VCaP (cell line): Measurements from ENCODE around the gene MIPEP.

Experiments
- H3K27ac ChIP-seq: fragments of 450-650 bp; 2 replicates; pipeline ENCODE4 v1.5.1; 2017
- TF ChIP-seq, protein P1 (sequence below): fragments of 450-650 bp; conservative IDR thresholded peaks from 2 replicates; pipeline ENCODE4 v1.5.1; 2017; ENCODE audit warnings: mild to moderate bottlenecking, moderate library complexity

The MIPEP gene

DNA sequence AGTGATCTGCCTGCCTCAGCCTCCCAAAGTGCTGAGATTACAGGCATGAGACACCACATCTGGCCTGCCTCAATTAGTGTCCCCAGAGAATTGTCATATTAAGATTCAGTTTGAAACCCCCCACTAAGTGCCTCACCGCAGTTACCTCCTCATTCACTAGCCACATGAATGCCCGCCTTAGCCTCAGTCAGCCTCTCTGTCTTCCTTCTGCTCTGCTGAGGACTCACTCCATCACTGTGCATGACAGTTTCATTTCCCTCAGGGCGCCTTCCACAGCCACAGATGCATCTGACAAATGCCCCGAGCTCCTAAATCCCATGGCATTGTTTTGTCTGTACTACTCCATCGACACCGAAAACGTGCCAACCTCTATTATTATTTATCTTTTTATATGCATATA lies 23.3 kb downstream of the MIPEP start:
- TF ChIP-seq, protein P1, sequence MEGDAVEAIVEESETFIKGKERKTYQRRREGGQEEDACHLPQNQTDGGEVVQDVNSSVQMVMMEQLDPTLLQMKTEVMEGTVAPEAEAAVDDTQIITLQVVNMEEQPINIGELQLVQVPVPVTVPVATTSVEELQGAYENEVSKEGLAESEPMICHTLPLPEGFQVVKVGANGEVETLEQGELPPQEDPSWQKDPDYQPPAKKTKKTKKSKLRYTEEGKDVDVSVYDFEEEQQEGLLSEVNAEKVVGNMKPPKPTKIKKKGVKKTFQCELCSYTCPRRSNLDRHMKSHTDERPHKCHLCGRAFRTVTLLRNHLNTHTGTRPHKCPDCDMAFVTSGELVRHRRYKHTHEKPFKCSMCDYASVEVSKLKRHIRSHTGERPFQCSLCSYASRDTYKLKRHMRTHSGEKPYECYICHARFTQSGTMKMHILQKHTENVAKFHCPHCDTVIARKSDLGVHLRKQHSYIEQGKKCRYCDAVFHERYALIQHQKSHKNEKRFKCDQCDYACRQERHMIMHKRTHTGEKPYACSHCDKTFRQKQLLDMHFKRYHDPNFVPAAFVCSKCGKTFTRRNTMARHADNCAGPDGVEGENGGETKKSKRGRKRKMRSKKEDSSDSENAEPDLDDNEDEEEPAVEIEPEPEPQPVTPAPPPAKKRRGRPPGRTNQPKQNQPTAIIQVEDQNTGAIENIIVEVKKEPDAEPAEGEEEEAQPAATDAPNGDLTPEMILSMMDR, result no peak

DNA sequence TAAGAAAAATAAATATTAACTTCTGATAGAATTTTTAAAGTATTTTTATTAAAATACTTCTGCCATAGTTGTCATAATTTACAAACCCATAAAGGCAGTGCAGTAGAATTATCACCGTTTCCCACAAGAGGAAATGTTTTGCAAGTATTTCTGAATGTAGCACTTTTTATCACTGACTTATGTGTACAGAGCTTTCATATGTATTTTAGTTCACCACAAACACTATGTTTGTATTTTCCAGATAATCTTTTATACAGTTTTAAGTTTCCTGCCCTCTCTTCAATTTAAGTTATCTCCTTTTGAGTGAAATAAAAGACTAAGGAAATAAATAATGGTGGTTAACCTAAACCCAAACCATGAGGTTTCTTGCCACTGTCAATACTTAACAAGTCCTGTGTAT lies 24.2 kb downstream of the MIPEP start:
- TF ChIP-seq, protein P1, result no peak

More for the DNA sequence above, 23.3 kb downstream of the MIPEP start:
- no peak overlapping the region for H3K27ac ChIP-seq

DNA sequence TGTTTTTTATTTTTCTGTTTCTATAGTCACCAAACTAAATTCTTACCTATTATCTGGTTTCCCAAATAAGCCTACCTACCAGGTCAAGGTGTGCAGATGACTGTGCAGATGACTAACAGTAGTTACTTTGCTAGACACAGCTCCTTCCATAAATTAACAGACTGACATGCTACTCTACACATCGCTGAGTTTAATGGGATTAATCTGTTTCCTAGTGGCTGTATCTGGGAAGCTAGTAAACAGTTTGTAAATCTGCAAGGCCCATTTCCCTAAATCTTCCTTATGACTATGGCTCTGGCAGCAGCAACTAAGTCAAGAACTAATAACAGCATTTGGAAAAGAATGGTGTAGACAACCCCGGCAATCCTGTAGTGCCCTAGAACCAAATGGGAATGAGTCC lies 27.9 kb downstream of the MIPEP start:
- TF ChIP-seq, protein P1, result no peak

More for the DNA sequence above, 24.2 kb downstream of the MIPEP start:
- no peak overlapping the region for H3K27ac ChIP-seq

DNA sequence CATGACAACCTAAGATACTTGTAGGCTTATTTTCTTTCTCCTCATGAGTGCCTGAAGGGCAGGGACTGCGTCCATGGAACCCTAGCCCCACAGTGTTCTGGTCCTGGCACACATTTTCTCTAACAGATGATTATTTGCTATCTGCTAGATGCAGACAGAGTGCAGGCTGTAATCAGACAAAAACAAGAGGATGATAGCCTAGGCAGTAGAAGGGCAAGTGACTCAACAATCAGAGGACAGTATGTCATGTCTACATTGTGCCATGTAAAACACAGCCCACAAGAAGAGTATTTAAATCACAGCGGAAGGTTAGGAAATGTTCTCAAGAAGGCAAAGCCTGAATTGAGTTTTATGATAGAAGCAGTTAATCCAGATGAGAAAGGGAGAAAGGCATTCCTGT lies 29.3 kb downstream of the MIPEP start:
- TF ChIP-seq, protein P1, result no peak
- no peak overlapping the region for H3K27ac ChIP-seq

More for the DNA sequence above, 27.9 kb downstream of the MIPEP start:
- H3K27ac ChIP-seq, result no peak overlapping the region

DNA sequence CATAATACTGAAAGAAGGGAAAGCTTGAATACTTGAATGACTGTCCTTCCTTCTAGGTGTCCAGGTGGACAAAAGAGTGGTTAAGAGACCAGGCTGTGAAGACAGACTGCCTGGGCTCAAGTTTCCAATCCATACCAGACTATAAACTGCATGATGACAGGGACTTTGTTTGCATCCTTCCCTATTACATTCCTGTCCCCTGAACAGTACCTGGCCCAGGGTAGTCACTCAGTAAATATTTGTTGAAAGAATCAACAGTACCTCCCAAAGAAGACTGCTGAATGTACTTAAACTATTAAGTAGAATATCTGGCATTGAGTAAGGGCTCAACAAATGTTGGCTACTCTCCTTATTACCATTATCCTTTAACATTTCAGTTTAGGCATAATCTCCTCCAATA lies 29.7 kb downstream of the MIPEP start:
- TF ChIP-seq, protein P1, result no peak
- no peak overlapping the region for H3K27ac ChIP-seq

DNA sequence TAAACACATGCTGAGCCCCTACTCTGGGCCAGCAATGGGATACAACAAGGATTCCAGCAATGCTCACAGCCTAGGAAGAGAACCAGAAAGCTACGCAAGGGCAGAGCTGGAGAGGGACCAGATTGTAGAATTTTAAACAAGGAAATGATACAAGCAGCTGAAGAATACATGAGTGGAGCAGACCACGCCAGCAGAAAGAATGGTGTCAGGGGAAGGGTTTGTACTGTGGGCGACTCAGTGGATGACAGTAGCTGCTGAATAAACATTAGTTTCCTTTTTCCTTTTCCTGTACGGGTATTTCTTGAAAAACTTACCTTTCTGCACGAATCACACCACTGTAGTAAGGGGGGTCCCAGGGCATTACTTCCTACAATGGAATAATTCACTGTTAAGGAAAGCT lies 30.7 kb downstream of the MIPEP start:
- TF ChIP-seq, protein P1, result no peak
- no peak overlapping the region for H3K27ac ChIP-seq

DNA sequence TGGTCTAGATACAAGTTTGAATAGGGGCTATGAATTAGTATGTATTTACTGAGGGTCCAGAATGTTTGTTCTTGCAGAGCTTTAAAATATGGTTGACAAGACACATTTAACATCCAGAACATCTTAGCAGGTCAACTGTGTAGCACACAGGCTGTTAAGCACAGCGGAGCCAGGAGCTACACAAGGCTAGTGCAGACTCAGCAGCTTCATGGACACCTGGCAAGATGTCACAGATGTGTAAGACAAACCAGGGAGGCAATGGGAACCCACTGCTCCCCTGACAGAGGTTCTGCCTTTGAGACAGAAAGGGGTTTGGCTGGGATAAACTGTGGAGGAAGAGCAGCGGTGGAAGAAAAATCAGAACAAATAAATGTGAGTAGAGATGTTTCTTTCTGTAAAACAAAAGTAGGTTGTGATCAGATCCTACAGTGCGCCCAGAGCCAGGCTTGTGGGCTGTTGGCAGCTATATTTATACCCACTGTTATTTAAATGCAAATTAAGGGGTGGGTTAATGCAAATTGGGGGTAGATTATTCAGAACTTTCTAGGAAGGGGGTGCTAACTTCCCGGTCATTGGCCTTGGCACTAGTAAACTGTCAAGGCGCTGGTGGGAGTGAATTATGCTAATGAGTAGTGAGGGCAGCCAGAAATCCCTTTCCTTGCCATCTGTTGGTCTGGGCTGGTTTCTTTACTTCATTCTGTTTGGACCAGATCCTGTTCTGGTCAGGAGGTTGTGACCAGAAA lies 33.0 kb downstream of the MIPEP start:
- no peak overlapping the region for H3K27ac ChIP-seq
- TF ChIP-seq, protein P1, result no peak
